IMR-90 (cell line): ENCODE results near the gene MYBL2. TPM values are rescaled to one million over a fixed set of nuclear protein-coding genes. Genes with fewer than 3 reads are reported as not detected.

ENCODE experiments used
- ATAC-seq: fragments of 200-7000 bp; cut with Tn5 transposase; 2 replicates; pipeline ENCODE4 v1.9.1; 2020; ENCODE audit warnings: low read depth, mild to moderate bottlenecking, moderate library complexity
- BruUV-seq: library from RNA; stranded (reverse); fragments of 400-500 nt; replicated peaks from 2 replicates; lab custom pipeline; 2021; lab: Mats Ljungman, UMichigan
- CTCF ChIA-PET: fragments of 300-600 bp; formaldehyde crosslinking; extraction: SDS; loops from one replicate; lab custom pipeline; 2021; ENCODE audit warnings: antibody characterized with exemption; lab: Yijun Ruan, JAX
- POLR2A ChIA-PET: fragments of 300-600 bp; sonication (Branson Sonifier 250); formaldehyde crosslinking; loops from one replicate; lab custom pipeline; 2022; ENCODE audit warnings: antibody characterized with exemption; ENCODE audit not compliant: unreplicated experiment; lab: Charles Lee
- DNase-seq: peaks from one replicate; pipeline ENCODE4 v3.0.0; 2013
- H2AFZ ChIP-seq: replicated peaks from 2 replicates; pipeline ENCODE3; 2013; ENCODE audit warnings: low read length, mild to moderate bottlenecking; ENCODE audit not compliant: poor library complexity
- H2AK5ac ChIP-seq: 2 replicates; pipeline ENCODE4 v1.6.1; 2013; ENCODE audit warnings: low read depth, low read length, inconsistent platforms
- H2AK9ac ChIP-seq: replicated peaks from 2 replicates; pipeline ENCODE3; 2013; ENCODE audit warnings: mild to moderate bottlenecking, low read depth, low read length, moderate library complexity; ENCODE audit not compliant: poor library complexity
- H2BK120ac ChIP-seq: 2 replicates; pipeline ENCODE4 v1.6.1; 2013; ENCODE audit warnings: low read depth, low read length, inconsistent platforms
- H2BK15ac ChIP-seq: 3 replicates; pipeline ENCODE4 v1.6.1; 2013; ENCODE audit warnings: low read depth, low read length, inconsistent platforms
- H2BK20ac ChIP-seq: 2 replicates; pipeline ENCODE4 v1.6.1; 2013; ENCODE audit warnings: low read depth, mild to moderate bottlenecking, inconsistent platforms, low read length, moderate library complexity
- H2BK5ac ChIP-seq: 2 replicates; pipeline ENCODE4 v1.6.1; 2013; ENCODE audit warnings: mild to moderate bottlenecking, low read depth, low read length, inconsistent platforms; ENCODE audit not compliant: poor library complexity, severe bottlenecking
- H3K14ac ChIP-seq: replicated peaks from 2 replicates; pipeline ENCODE4 v1.6.1; 2013; ENCODE audit warnings: low read depth, low read length, inconsistent platforms
- H3K18ac ChIP-seq: 2 replicates; pipeline ENCODE4 v1.6.1; 2013; ENCODE audit warnings: low read depth, low read length, control low read depth
- H3K23ac ChIP-seq: 2 replicates; pipeline ENCODE4 v1.6.1; 2013; ENCODE audit warnings: low read depth, low read length, inconsistent platforms
- H3K27ac ChIP-seq: 2 replicates; pipeline ENCODE4 v1.5.1; 2013; ENCODE audit warnings: mild to moderate bottlenecking, control low read depth, low read length; ENCODE audit not compliant: insufficient read depth
- H3K27me3 ChIP-seq: 2 replicates; pipeline ENCODE4 v1.6.1; 2013; ENCODE audit warnings: low read length; ENCODE audit not compliant: control insufficient read depth, insufficient read depth
- H3K36me3 ChIP-seq: 2 replicates; pipeline ENCODE4 v1.6.1; 2013; ENCODE audit warnings: low read length, mixed read lengths; ENCODE audit not compliant: control insufficient read depth, insufficient read depth
- H3K4ac ChIP-seq: 2 replicates; pipeline ENCODE4 v1.6.1; 2013; ENCODE audit warnings: low read depth, low read length, inconsistent platforms
- H3K4me1 ChIP-seq: 2 replicates; pipeline ENCODE4 v1.6.1; 2013; ENCODE audit warnings: low read length, mixed read lengths; ENCODE audit not compliant: control insufficient read depth, insufficient read depth
- H3K4me2 ChIP-seq: 2 replicates; pipeline ENCODE4 v1.6.1; 2013; ENCODE audit warnings: low read depth, mild to moderate bottlenecking, control low read depth, low read length, moderate library complexity
- H3K4me3 ChIP-seq: 2 replicates; pipeline ENCODE4 v1.5.1; 2013; ENCODE audit warnings: low read depth, mild to moderate bottlenecking, control low read depth, low read length, moderate library complexity; ENCODE audit not compliant: insufficient read depth
- H3K56ac ChIP-seq: 2 replicates; pipeline ENCODE4 v1.6.1; 2013; ENCODE audit warnings: low read length, inconsistent platforms; ENCODE audit not compliant: insufficient read depth; ENCODE audit errors: extremely low read depth
- H3K79me1 ChIP-seq, 2 experiments: 2 replicates each; pipeline ENCODE4 v1.6.1; 2013; ENCODE audit warnings: low read length in 2 of 2, inconsistent platforms in 1 of 2, low read depth in 1 of 2
- H3K9ac ChIP-seq: 2 replicates; pipeline ENCODE4 v1.6.1; 2013; ENCODE audit warnings: low read depth, low read length, control low read depth
- H3K9me1 ChIP-seq: 2 replicates; pipeline ENCODE4 v1.6.1; 2013; ENCODE audit warnings: low read length, inconsistent platforms; ENCODE audit not compliant: insufficient read depth
- H3K9me3 ChIP-seq: 2 replicates; pipeline ENCODE4 v1.6.1; 2013; ENCODE audit warnings: low read length; ENCODE audit not compliant: control insufficient read depth, insufficient read depth
- H4K20me1 ChIP-seq: 2 replicates; pipeline ENCODE4 v1.6.1; 2013; ENCODE audit warnings: low read length, inconsistent platforms; ENCODE audit not compliant: insufficient read depth
- H4K5ac ChIP-seq: 2 replicates; pipeline ENCODE4 v1.6.1; 2013; ENCODE audit warnings: mild to moderate bottlenecking, low read depth, low read length, control low read depth
- H4K8ac ChIP-seq, 2 experiments: 2 replicates each; pipeline ENCODE4 v1.6.1; 2013; ENCODE audit warnings: low read depth in 2 of 2, low read length in 2 of 2, control low read depth in 1 of 2, inconsistent platforms in 1 of 2
- H4K91ac ChIP-seq: 2 replicates; pipeline ENCODE4 v1.6.1; 2013; ENCODE audit warnings: low read depth, low read length, inconsistent platforms; ENCODE audit not compliant: insufficient read depth
- FOS ChIP-seq: fragments of 150-350 bp; IDR thresholded peaks from 2 replicates; pipeline ENCODE4 v1.6.1; 2016; ENCODE audit warnings: low read depth, low read length
- MXI1 ChIP-seq: IDR thresholded peaks from 2 replicates; pipeline ENCODE4 v1.6.1; 2012; ENCODE audit warnings: low read depth, mild to moderate bottlenecking, low read length, moderate library complexity, borderline replicate concordance
- NFE2L2 ChIP-seq: fragments of 150-350 bp; IDR thresholded peaks from 2 replicates; pipeline ENCODE4 v1.6.1; 2016; ENCODE audit warnings: low read depth, mild to moderate bottlenecking, low read length
- WGBS, 2 experiments: methylation state at CpG; one replicate each; pipeline versions ENCODE4 v1.1.5 to v1.1.7; 2013; ENCODE audit warnings: missing lambda C conversion rate in 2 of 2; ENCODE audit not compliant: insufficient read length in 1 of 2; ENCODE audit errors: extremely low coverage in 2 of 2; 5-methylcytosine and 5-hydroxymethylcytosine counted together
- dilution Hi-C: fragments of 300-500 bp; cut with HindIII; formaldehyde crosslinking; loops from one replicate; pipeline ENCODE4 v1.14.3; 2018; ENCODE audit warnings: low sequenced_read_pairs; ENCODE audit not compliant: unreplicated experiment
- in situ Hi-C: fragments of 300-500 bp; cut with MboI; formaldehyde crosslinking; loops from 3 replicates; pipeline ENCODE4 v1.14.3; 2019; ENCODE audit warnings: low sequenced_read_pairs, inconsistent platforms, mixed read lengths
- intact Hi-C: fragments of 100-400 bp; cut with micrococcal nuclease; formaldehyde crosslinking; loops from 2 replicates; pipeline ENCODE4 v1.10.0; 2022
- polyA plus RNA-seq, 3 experiments: library from polyadenylated mRNA; depleted of rRNA; stranded (reverse); fragments of >200 nt; gene quantifications; 2 replicates each; pipeline ENCODE4 v1.2.3, GENCODE V29; 2012; ENCODE audit warnings: low replicate concordance in 1 of 3
- total RNA-seq: library from RNA; depleted of rRNA; stranded (reverse); fragments of >200 nt; gene quantifications from 2 replicates; pipeline ENCODE4 v1.2.3, GENCODE V29; 2012
- TF ChIP-seq, protein P1 (sequence below): fragments of 150-350 bp; IDR thresholded peaks from 2 replicates; pipeline ENCODE4 v1.6.1; 2016; ENCODE audit warnings: low read depth, mild to moderate bottlenecking, low read length, moderate library complexity, borderline replicate concordance

MYBL2 gene
- total and polyA plus RNA-seq, 2 of the 4 experiments (the other 2 are of a cell fraction) = 12.4 to 23.1 TPM

DNA sequence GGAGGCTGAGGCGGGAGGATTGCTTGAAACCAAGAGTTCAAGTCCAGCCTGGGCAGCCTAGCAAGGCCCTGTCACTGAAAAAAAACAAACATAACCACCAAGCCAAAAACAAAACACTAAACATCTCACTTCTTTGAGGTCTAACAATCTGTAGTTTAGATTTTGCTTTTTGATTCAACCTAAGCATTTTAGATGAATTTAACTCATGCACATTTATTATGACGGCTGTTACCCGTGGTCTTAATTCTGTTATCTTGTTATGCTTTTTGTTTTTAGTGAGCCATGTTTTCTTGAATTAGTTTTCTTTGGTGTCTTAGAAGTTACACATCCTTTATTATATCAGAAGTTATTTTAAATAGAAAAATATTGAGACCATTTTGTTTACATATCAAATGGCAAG, 73.7 kb downstream of the MYBL2 start:
- H3K79me1 ChIP-seq = no peaks in the 10 kb centered on the region
- H2AFZ ChIP-seq = no peak overlapping the region
- H2BK15ac ChIP-seq = no peak overlapping the region
- no peak overlapping the region for H2BK20ac ChIP-seq
- H3K14ac ChIP-seq = no peak overlapping the region
- peaks cover 3% of the 10 kb centered on the region for H3K27me3 ChIP-seq
- H3K4me1 ChIP-seq = no peaks in the 10 kb centered on the region; the same call in 1 of the 2 replicates
- BruUV-seq = no TSS peak
- no peaks in the 10 kb centered on the region for H4K20me1 ChIP-seq
- dilution Hi-C loops = no loop called here
- H2BK120ac ChIP-seq = no peak overlapping the region
- H3K23ac ChIP-seq = no peak overlapping the region
- no peaks in the 10 kb centered on the region for H3K36me3 ChIP-seq
- ChIA-PET POLR2A (no interaction called here), CTCF (no interaction called here)
- no peak overlapping the region for H3K4ac ChIP-seq
- in situ Hi-C loops = no loop called here
- no peak overlapping the region for H3K27ac ChIP-seq
- no peak overlapping the region for H4K91ac ChIP-seq
- H3K18ac ChIP-seq = no peak overlapping the region
- DNase-seq = no peak
- TF ChIP-seq NFE2L2 = no peak
- TF ChIP-seq FOS = no peak
- TF ChIP-seq, protein P1, sequence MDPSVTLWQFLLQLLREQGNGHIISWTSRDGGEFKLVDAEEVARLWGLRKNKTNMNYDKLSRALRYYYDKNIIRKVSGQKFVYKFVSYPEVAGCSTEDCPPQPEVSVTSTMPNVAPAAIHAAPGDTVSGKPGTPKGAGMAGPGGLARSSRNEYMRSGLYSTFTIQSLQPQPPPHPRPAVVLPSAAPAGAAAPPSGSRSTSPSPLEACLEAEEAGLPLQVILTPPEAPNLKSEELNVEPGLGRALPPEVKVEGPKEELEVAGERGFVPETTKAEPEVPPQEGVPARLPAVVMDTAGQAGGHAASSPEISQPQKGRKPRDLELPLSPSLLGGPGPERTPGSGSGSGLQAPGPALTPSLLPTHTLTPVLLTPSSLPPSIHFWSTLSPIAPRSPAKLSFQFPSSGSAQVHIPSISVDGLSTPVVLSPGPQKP = no peak
- no peak for TF ChIP-seq MXI1
- H3K4me3 ChIP-seq = no peak overlapping the region
- H3K9me1 ChIP-seq = 0 out of 2 replicates have a peak, but pooled peaks cover 3% of the 10 kb centered on the region
- no peak overlapping the region for H3K4me2 ChIP-seq
- no peak overlapping the region for H3K56ac ChIP-seq
- no peak overlapping the region for H4K5ac ChIP-seq
- H3K9me3 ChIP-seq = no peaks in the 10 kb centered on the region; the same call in 1 of the 2 replicates
- intact Hi-C loops = no loop called here
- H2AK9ac ChIP-seq = no peak overlapping the region
- WGBS, 2 experiments = 80% methylated on average over 1 of the region's 3 CpGs; no CpG with 5 or more reads in 1 of the 2 experiments
- no peak overlapping the region for H2AK5ac ChIP-seq
- H2BK5ac ChIP-seq = no peak overlapping the region
- H3K9ac ChIP-seq = no peak overlapping the region
- no peak for ATAC-seq
- H4K8ac ChIP-seq = no peak overlapping the region
